HG03060 (cell line): ENCODE results near the gene MGMT.

ENCODE experiments used
- ATAC-seq: cut with Tn5 transposase; IDR thresholded peaks from one replicate; pipeline ENCODE4 v1.9.1; 2021; ENCODE audit warnings: low read depth, moderate number of reproducible peaks; ENCODE audit not compliant: unreplicated experiment

The MGMT gene

GRCh38 chr10:129702605-129703004 is 235.6 kb downstream of the MGMT start:
- ATAC-seq, result no peak

GRCh38 chr10:129703287-129704137 is 236.5 kb downstream of the MGMT start:
- ATAC-seq, result no peak

GRCh38 chr10:129704225-129704624 is 237.2 kb downstream of the MGMT start:
- no peak for ATAC-seq

- no peak for ATAC-seq
Observed at GRCh38 chr10:129704786-129705525, 237.9 kb downstream of the MGMT start.

GRCh38 chr10:129705676-129706075 is 238.6 kb downstream of the MGMT start:
- ATAC-seq, result no peak

- ATAC-seq, result no peak
Observed at GRCh38 chr10:129706081-129706480, 239.0 kb downstream of the MGMT start.

GRCh38 chr10:129706523-129706922 is 239.5 kb downstream of the MGMT start:
- ATAC-seq, result no peak

- no peak for ATAC-seq
Observed at GRCh38 chr10:129707406-129708388, 240.7 kb downstream of the MGMT start.

GRCh38 chr10:129709101-129709500 is 242.1 kb downstream of the MGMT start:
- ATAC-seq, result no peak

- ATAC-seq, result no peak
Observed at GRCh38 chr10:129709627-129710509, 242.8 kb downstream of the MGMT start.

GRCh38 chr10:129710510-129710847 is 243.4 kb downstream of the MGMT start:
- no peak for ATAC-seq

GRCh38 chr10:129711291-129711690 is 244.2 kb downstream of the MGMT start:
- ATAC-seq, result no peak

GRCh38 chr10:129712000-129712399 is 245.0 kb downstream of the MGMT start:
- ATAC-seq, result no peak

- no peak for ATAC-seq
Observed at GRCh38 chr10:129713659-129714265, 246.7 kb downstream of the MGMT start.

- no peak for ATAC-seq
Observed at GRCh38 chr10:129715805-129716204, 248.8 kb downstream of the MGMT start.

- ATAC-seq, result no peak
Observed at GRCh38 chr10:129716211-129716681, 249.2 kb downstream of the MGMT start.

GRCh38 chr10:129716881-129717280 is 249.8 kb downstream of the MGMT start:
- no peak for ATAC-seq

- ATAC-seq, result no peak
Observed at GRCh38 chr10:129717816-129718547, 250.9 kb downstream of the MGMT start.
